ENCODE measurements around the gene SNPH.

SNPH gene

GRCh38 chr20:1323830-1324597, 57.9 kb downstream of the SNPH start:
- no peak for DNase-seq (ENCODE audit: low read depth in 2 of 2)

- DNase-seq (ENCODE audit: low read depth in 2 of 2): peak in 1 of 2 donors; percentile 22
These were observed 58.6 kb downstream of the SNPH start for GRCh38 chr20:1324598-1325172.

- DNase-seq (ENCODE audit: low read depth in 2 of 2): peak; percentile 98
These were observed 59.3 kb downstream of the SNPH start for GRCh38 chr20:1325173-1326030.

- no peak for DNase-seq (ENCODE audit: low read depth in 2 of 2)
These were observed 60.2 kb downstream of the SNPH start for GRCh38 chr20:1326031-1326930.

GRCh38 chr20:1327241-1327653, 61.2 kb downstream of the SNPH start:
- no peak for DNase-seq (ENCODE audit: low read depth in 2 of 2)

- no peak for DNase-seq (ENCODE audit: low read depth in 2 of 2)
These were observed 62.0 kb downstream of the SNPH start for GRCh38 chr20:1327827-1328679.

GRCh38 chr20:1328680-1329330, 62.7 kb downstream of the SNPH start, which contains the start of gene SDCBP2:
Gene SDCBP2, minus strand, starts transcription at chr20:1329139. Its CDS starts 8,723 bp downstream, at chr20:1320416.
- DNase-seq (ENCODE audit: low read depth in 2 of 2): no peak

GRCh38 chr20:1330075-1330830, 64.2 kb downstream of the SNPH start:
- DNase-seq (ENCODE audit: low read depth in 2 of 2): no peak

GRCh38 chr20:1331101-1331500, 65.0 kb downstream of the SNPH start:
- DNase-seq (ENCODE audit: low read depth in 2 of 2): no peak

- no peak for DNase-seq (ENCODE audit: low read depth in 2 of 2)
These were observed 65.8 kb downstream of the SNPH start for GRCh38 chr20:1331801-1332453.

- no peak for DNase-seq (ENCODE audit: low read depth in 2 of 2)
These were observed 66.7 kb downstream of the SNPH start for GRCh38 chr20:1332749-1333300.

GRCh38 chr20:1333462-1334369, 67.6 kb downstream of the SNPH start:
- no peak for DNase-seq (ENCODE audit: low read depth in 2 of 2)

GRCh38 chr20:1334370-1334731, 68.3 kb downstream of the SNPH start:
- no peak for DNase-seq (ENCODE audit: low read depth in 2 of 2)

- DNase-seq (ENCODE audit: low read depth in 2 of 2): no peak
These were observed 68.7 kb downstream of the SNPH start for GRCh38 chr20:1334761-1335160.

GRCh38 chr20:1335961-1336698, 70.0 kb downstream of the SNPH start:
- DNase-seq (ENCODE audit: low read depth in 2 of 2): no peak

- no peak for DNase-seq (ENCODE audit: low read depth in 2 of 2)
These were observed 70.7 kb downstream of the SNPH start for GRCh38 chr20:1336699-1337367.

Measured in activated CD8-positive, alpha-beta memory T cell treated with anti-CD3 and anti-CD28 coated beads for 4 hours (primary cell).